ENCODE results near the gene AKAP1.

AKAP1 gene

GRCh38 chr17:57084802-57085447 is at the start of gene AKAP1:
Gene AKAP1 (plus strand): TSS chr17:57085246. CDS start chr17:57105465, 20,219 bp downstream.
- peak; percentile 95 to 96 for DNase-seq

- DNase-seq: no peak
Measured at GRCh38 chr17:57035971-57036481, 49.0 kb upstream of the AKAP1 start.

DNA sequence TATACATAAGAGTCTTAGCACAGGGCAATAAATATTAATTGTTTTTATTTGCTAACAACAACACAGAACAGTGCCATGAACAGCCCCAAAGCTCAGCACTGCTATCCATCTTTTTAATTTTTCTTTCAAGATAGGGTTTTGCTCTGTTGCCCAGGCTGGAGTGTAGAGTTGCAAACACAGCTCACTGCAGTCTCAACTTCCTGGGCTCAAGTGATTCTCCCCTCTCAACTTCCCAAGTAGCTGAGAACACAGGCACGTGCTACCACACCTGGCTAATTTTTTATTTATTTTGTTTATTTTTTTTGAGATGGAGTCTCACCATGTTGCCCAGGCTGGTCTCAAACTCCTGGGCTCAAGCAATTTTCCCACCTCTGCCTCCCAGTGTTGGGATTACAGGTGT is 47.6 kb upstream of the AKAP1 start:
- no peak for DNase-seq

DNA sequence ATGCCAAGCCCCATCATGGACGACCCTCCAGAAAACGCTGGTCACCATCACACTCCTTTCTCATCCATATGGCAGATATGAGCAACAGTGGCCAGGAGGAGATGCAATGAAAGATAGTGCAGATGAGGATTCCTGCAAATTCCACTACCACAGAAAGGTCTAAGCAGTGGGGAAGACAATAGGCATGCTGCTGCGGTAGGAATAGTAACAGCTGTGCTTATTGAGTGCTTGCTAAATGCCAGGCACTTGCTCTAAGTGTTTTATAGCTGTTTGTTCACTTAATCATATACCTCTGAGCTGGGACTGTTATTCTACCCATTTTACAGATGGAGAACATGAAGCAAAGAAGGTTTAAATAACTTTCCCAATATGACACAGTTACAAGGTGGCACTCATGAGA is 46.6 kb upstream of the AKAP1 start:
- DNase-seq: no peak

GRCh38 chr17:57040571-57040970 is 44.5 kb upstream of the AKAP1 start:
- no peak for DNase-seq

DNA sequence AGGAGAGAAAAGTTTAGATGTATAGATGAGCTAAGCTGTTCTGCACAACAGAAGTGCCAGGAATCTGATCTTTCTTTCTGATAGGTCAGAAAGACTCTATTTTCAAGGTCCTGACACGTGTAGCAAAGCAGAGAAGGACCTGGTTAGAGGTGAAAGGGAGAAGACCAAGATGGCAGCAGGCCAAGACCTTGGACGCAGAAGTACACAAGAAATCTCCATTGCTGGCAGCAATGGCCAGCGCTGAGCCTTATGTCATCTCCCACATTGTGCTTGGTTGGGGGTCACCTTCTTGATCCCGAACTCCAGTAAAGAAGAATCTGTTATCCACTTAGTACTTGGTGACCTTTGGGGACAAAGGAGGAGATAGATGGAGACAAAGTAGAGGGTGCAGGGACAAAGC is 41.8 kb upstream of the AKAP1 start:
- DNase-seq: no peak

- DNase-seq: no peak
Measured at GRCh38 chr17:57044976-57045867, 39.8 kb upstream of the AKAP1 start.

DNA sequence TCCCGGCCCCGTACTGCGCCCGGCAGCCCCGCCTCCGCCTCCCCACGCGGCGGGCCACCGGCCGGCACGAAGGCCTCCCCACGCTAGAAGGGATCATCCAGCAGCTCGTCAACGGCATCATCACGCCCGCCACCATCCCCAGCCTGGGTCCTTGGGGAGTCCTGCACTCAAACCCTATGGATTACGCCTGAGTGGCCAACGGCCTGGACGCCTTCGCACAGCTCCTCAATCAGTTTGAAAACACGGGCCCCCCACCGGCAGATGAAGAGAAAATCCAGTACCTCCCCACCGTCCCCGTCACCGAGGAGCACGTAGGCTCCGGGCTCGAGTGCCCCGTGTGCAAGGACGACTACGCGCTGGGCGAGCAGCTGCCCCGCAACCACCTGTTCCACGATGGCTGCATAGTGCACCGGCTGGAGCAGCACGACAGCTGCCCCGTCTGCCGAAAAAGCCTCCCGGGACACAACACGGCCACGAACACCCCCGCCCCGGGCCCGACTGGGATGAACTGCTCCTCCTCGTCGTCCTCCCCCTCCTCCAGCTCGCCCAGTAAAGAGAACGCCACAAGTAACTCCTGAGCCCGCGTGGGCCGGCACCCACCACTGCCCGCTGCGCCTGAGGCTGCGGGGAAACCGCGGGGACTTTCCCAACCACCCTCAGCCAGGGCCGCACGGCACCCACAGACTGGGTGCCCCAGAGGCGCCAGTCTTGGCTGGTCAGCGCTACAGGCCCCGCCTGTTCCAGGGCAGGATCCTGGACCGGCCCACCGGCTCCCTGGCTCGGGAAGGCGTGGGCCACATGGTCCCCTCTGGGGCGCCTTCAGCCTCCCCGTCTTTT is 39.0 kb upstream of the AKAP1 start:
- DNase-seq: peak; percentile 26 to 31

- peak; percentile 3 to 44 for DNase-seq
Measured at GRCh38 chr17:57046749-57047148, 38.3 kb upstream of the AKAP1 start.

GRCh38 chr17:57048096-57048495 is 37.0 kb upstream of the AKAP1 start:
- no peak for DNase-seq

DNA sequence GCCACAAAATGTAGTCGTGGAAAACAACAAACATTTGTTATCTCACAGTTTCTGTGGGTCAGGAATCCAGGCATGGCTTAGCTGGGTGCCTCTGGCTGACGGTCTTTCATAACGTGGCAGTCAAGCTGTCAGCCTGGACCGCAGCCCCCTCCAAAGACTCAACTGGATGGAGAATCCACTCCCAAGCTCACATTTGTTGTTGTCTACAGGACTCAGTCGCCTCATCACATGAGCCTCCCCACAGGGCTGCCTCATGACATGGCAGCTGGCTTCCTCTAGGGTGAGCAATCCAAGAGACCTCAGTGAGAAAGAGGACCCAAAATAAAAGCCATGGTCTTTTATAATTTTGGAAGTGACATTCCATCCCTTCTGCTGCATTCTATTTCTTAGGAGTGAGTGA is 34.7 kb upstream of the AKAP1 start:
- no peak for DNase-seq

- no peak for DNase-seq
Measured at GRCh38 chr17:57051886-57052361, 33.1 kb upstream of the AKAP1 start.

DNA sequence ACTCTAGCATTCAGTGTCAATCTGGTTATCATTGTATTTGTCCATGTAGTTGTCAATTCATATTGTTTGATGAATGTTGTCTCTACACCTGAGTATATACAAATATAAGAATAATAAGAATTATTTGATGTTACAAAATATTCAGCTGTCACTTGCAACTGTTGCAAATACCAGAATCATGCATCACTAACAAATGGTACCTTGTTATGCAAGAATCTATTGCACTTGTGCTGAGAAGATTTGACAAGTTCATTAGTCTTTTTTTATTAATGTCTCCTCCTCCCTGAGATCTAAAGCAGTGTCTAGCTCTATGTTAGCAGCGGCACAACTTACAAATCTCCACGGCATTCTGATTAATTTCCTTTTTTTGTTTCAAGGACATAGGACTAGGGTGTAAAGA is 22.2 kb upstream of the AKAP1 start:
- DNase-seq: no peak

DNA sequence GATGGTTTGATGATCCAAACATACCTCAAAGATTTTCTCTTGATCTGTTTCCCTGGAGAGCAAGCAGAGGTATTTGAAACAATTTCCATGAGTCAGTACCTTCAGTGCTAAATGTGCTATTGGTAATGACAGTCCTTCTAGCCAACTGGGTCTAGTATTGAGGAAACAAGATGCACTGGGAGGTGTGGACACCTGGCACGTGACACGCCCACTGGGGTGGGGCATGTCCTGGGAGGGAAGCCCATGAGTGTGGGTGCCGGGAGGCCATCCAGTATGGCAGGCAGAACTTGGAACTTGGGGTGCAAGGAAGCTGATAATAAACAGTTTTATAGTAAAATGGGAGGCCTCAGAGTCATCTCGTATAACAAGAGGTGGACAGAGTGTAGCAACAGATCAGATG is 17.9 kb upstream of the AKAP1 start:
- no peak for DNase-seq

DNA sequence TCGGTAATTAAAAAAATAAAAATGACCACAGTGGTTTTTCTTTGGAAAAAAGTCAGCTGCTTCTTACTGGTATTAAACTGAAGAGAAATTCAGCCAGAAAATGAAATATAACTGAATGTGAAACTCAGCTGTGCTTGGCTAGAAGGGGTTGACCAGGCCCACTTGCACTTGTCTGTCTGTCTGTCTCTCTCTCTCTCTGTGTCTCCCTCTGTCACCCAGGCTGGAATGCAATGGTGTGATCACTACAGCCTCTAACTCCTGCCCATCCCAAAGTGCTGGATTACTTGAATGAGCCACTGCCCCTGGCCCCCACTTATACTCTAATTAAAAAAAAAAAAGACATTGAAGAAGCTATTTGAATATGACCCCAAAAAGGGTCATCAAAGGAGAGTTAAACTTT is 17.3 kb upstream of the AKAP1 start:
- no peak for DNase-seq

GRCh38 chr17:57068222-57068658 is 16.8 kb upstream of the AKAP1 start:
- DNase-seq: no peak

DNA sequence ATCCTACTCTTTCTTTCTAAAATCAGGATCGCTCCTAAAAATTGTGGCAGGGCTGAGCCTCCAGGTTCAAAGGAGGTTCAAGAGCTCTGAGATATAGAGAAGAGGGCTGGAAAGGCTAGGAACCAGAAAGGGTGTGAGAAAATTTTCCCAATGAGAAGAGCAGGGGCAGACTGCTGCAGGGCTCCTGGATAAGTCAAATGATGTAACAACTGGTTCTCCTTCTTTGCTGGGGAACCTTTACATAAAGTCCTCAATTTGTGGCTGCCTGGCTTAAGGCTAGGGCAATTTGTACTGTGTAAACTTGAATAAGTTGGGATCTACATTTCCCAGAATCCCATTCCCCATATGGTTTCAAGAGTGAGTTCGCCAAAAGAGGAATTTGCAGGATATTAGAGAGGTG is 16.3 kb upstream of the AKAP1 start:
- no peak for DNase-seq

- DNase-seq: no peak
Measured at GRCh38 chr17:57071991-57072944, 12.8 kb upstream of the AKAP1 start.

DNA sequence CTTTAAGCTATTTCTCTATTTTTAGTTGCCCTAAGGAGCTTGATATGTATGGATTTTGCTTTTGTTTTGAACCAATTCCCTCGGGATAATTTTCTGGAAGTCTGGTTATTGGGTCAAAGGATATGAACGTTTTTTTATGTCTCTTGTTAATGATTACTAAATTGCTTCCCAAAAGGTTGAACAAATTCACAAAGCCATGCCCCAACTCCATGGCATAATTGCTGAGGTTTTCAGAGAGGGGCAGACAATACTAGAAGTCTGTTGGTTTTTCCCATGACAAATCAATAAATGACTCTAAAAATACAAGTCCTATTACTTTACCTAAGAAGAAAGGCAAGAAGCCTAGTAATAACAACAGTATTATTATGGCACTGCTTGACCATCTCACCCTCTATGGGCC is 11.4 kb upstream of the AKAP1 start:
- no peak for DNase-seq

- no peak for DNase-seq
Measured at GRCh38 chr17:57075193-57075592, 9.9 kb upstream of the AKAP1 start.

- DNase-seq: no peak
Measured at GRCh38 chr17:57075785-57076184, 9.3 kb upstream of the AKAP1 start.

- DNase-seq: no peak
Measured at GRCh38 chr17:57077000-57077399, 8.0 kb upstream of the AKAP1 start.

Measured in CD4-positive, alpha-beta T cell treated with Interleukin-4 for 1 hour (primary cell).